Mammary epithelial cell (primary cell): ENCODE data around the gene GPRASP2.

ENCODE experiments used
- EZH2 ChIP-seq: IDR thresholded peaks from 2 replicates; pipeline ENCODE4 v1.6.1; 2012; ENCODE audit warnings: low read length, inconsistent platforms, borderline replicate concordance
- TF ChIP-seq, protein P1 (sequence below), 2 donors: IDR thresholded peaks in 1 of 2; conservative IDR thresholded peaks in 1 of 2; 2 replicates each; pipeline ENCODE4 v1.5.1; 2011 to 2012; ENCODE audit warnings: inconsistent platforms in 2 of 2, low read length in 2 of 2, mild to moderate bottlenecking in 2 of 2, control low read depth in 1 of 2, low read depth in 1 of 2; ENCODE audit not compliant: insufficient read depth in 1 of 2; ENCODE audit errors: extremely low read depth in 1 of 2

DNA sequence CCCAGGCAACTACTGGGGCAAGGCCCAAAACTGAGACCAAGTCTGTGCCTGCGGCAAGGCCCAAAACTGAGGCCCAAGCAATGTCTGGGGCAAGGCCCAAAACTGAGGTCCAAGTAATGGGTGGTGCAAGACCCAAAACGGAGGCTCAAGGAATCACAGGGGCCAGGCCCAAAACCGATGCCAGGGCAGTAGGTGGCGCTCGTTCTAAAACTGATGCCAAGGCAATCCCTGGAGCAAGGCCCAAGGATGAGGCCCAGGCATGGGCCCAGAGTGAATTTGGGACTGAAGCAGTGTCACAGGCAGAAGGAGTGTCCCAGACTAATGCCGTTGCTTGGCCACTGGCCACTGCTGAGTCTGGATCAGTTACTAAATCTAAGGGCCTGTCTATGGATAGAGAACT, 2.7 kb downstream of the GPRASP2 start:
- TF ChIP-seq, protein P1, sequence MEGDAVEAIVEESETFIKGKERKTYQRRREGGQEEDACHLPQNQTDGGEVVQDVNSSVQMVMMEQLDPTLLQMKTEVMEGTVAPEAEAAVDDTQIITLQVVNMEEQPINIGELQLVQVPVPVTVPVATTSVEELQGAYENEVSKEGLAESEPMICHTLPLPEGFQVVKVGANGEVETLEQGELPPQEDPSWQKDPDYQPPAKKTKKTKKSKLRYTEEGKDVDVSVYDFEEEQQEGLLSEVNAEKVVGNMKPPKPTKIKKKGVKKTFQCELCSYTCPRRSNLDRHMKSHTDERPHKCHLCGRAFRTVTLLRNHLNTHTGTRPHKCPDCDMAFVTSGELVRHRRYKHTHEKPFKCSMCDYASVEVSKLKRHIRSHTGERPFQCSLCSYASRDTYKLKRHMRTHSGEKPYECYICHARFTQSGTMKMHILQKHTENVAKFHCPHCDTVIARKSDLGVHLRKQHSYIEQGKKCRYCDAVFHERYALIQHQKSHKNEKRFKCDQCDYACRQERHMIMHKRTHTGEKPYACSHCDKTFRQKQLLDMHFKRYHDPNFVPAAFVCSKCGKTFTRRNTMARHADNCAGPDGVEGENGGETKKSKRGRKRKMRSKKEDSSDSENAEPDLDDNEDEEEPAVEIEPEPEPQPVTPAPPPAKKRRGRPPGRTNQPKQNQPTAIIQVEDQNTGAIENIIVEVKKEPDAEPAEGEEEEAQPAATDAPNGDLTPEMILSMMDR (conservative IDR thresholded peaks at IDR 0.05 in 1 of 2, IDR thresholded peaks at IDR 0.05 in 1 of 2; ENCODE audit: extremely low read depth in 1 of 2, insufficient read depth in 1 of 2, low read depth in 1 of 2, low read length in 2 of 2), result peak; percentile 4 to 28
- TF ChIP-seq EZH2, result no peak
